HAP-1 (cell line): Measurements from ENCODE around the gene ZNF593OS.

ENCODE experiments used
- DNase-seq, 2 experiments: peaks; one replicate each; pipeline ENCODE4 v3.0.0-alpha.2; 2016 to 2020; ENCODE audit warnings: low spot score in 2 of 2
- H3K27me3 ChIP-seq: fragments of 250-450 bp; sonication (Bioruptor Pico); 2 replicates; pipeline ENCODE4 v1.5.1; 2020; ENCODE audit warnings: low read depth, mild to moderate bottlenecking, moderate library complexity
- H3K36me3 ChIP-seq: fragments of 250-450 bp; sonication (Bioruptor Pico); replicated peaks from 2 replicates; pipeline ENCODE4 v1.5.1; 2020; ENCODE audit warnings: mild to moderate bottlenecking
- H3K4me1 ChIP-seq: fragments of 250-450 bp; sonication (Bioruptor Pico); 2 replicates; pipeline ENCODE4 v1.5.1; 2020; ENCODE audit warnings: mild to moderate bottlenecking
- H3K4me3 ChIP-seq: fragments of 250-450 bp; sonication (Bioruptor Pico); 2 replicates; pipeline ENCODE4 v1.5.1; 2020; ENCODE audit warnings: mild to moderate bottlenecking, moderate library complexity
- H3K9me3 ChIP-seq: fragments of 250-450 bp; sonication (Bioruptor Pico); 2 replicates; pipeline ENCODE4 v1.5.1; 2020; ENCODE audit warnings: mild to moderate bottlenecking, moderate library complexity
- in situ Hi-C: fragments of 300-500 bp; cut with MboI; formaldehyde crosslinking; loops from 3 replicates; pipeline ENCODE4 v1.14.3; 2020; ENCODE audit warnings: low sequenced_read_pairs, inconsistent platforms, mixed read lengths

ZNF593OS gene

DNA sequence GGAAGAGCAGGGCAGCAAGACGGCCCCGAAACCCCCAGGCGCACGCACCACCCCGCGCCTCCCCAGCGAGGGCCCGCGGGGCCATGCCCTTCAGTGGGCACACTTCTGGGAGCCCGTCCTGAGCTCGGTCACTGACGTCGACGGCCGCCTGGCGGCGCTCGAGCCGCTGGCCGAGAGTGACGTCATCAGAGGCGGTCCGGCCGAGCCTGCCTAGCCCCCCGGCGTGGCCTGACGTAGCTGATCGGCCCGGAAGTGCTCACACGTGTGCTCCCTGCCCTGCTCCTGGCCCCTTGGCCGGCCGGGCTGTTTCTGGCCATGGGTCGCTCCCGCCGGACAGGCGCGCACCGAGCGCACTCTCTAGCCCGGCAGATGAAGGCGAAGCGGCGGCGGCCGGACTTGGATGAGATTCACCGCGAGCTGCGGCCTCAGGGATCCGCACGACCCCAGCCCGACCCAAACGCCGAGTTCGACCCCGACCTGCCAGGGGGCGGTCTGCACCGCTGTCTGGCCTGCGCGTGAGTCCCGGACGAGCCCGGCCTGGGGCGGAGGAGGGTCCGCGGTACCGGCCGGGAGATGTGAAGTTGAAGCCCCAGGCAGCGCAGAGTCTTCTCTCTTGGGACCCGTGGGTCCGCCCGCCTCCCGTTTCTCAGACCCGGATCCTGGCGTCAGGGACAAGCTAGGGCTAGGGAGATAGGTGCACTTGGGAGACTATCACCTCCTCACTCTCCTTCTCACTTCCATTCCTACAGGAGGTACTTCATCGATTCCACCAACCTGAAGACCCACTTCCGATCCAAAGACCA lies 1.8 kb downstream of the ZNF593OS start, which contains the start of gene ZNF593:
ZNF593 (plus strand) TSS at position 240 of the 803 bp plus-strand sequence; CDS start at position 316, 76 bp downstream.
- in situ Hi-C loops = no loop called here
- peaks cover 18% of the 10 kb centered on the region for H3K4me1 ChIP-seq
- peak; percentile 86 to 94 for DNase-seq
- H3K4me3 ChIP-seq = peak within 1 kb of the TSS; percentile 98
- no peaks in the 10 kb centered on the region for H3K9me3 ChIP-seq
- peaks cover 16% of the 10 kb centered on the region for H3K36me3 ChIP-seq
- no peaks in the 10 kb centered on the region for H3K27me3 ChIP-seq

- in situ Hi-C loops = no loop called here
- Histone ChIP-seq H3K9me3 (no peaks in the 10 kb centered on the region), H3K4me1 (peaks cover 23% of the 10 kb centered on the region), H3K36me3 (peaks cover 16% of the 10 kb centered on the region), H3K4me3 (peak overlapping the region; percentile 98), H3K27me3 (no peaks in the 10 kb centered on the region)
- DNase-seq = no peak
Measured at GRCh38 chr1:26169198-26169554, 2.5 kb downstream of the ZNF593OS start.

DNA sequence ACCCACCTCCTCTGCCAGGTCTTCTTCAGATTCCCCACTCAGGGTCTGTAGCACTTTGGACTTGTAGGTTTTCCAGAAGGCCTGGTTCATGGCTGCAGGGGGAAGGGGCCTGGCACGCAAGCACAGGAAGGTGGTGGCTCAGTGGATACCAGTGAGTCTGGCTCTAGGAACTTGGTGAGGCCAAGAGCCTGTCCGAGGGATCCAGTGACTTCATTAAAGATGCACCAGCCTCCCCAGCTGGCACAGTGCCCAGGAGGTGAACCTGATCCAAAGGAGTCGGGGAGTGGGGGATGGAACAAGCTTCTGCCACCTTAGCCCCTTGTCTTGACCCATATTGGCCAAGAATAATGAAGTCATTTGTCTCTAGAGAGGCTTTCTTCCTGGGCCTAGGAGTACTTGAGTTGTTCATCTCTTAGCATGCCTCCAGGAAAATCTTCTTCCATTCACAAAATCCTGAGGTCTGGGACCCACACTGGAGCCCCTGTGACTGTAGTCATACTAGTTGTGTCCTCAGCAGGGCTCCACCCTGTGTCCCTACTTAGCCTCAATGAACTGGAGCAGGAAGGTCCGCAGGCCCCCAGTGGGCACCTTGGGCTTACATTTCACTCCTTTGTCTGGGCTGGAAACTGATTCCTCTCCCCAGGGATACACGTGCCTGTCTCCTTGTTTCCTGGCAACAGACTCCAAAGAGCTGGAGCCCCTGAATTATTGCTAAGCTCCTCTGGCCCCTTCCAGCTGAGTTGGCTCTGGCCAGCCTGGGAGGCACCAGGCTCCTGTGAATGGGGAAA lies 3.0 kb downstream of the ZNF593OS start, which contains the start of gene C1orf232:
C1orf232 (minus strand) TSS at position 554 of the 788 bp plus-strand sequence; CDS start at position 90, 464 bp downstream.
- Histone ChIP-seq H3K4me1 (peaks cover 26% of the 10 kb centered on the region), H3K36me3 (peaks cover 16% of the 10 kb centered on the region), H3K4me3 (peak within 1 kb of the TSS; percentile 98), H3K27me3 (no peaks in the 10 kb centered on the region), H3K9me3 (no peaks in the 10 kb centered on the region)
- in situ Hi-C loops = no loop called here
- peak; percentile 29 to 61 for DNase-seq

- in situ Hi-C loops = no loop called here
- Histone ChIP-seq H3K36me3 (peaks cover 16% of the 10 kb centered on the region), H3K9me3 (no peaks in the 10 kb centered on the region), H3K4me3 (no peak overlapping the region), H3K4me1 (peaks cover 29% of the 10 kb centered on the region), H3K27me3 (no peaks in the 10 kb centered on the region)
- no peak for DNase-seq
Measured at GRCh38 chr1:26166719-26167281, 4.8 kb downstream of the ZNF593OS start.

- Histone ChIP-seq H3K9me3 (no peaks in the 10 kb centered on the region), H3K27me3 (no peaks in the 10 kb centered on the region), H3K36me3 (peaks cover 4% of the 10 kb centered on the region; the same call in 1 of the 2 replicates), H3K4me3 (peak overlapping the region; percentile 22; the same call in 1 of the 2 replicates), H3K4me1 (peaks cover 28% of the 10 kb centered on the region)
- no peak for DNase-seq
- in situ Hi-C loops = no loop called here
Measured at GRCh38 chr1:26164861-26165842, 6.5 kb downstream of the ZNF593OS start.

DNA sequence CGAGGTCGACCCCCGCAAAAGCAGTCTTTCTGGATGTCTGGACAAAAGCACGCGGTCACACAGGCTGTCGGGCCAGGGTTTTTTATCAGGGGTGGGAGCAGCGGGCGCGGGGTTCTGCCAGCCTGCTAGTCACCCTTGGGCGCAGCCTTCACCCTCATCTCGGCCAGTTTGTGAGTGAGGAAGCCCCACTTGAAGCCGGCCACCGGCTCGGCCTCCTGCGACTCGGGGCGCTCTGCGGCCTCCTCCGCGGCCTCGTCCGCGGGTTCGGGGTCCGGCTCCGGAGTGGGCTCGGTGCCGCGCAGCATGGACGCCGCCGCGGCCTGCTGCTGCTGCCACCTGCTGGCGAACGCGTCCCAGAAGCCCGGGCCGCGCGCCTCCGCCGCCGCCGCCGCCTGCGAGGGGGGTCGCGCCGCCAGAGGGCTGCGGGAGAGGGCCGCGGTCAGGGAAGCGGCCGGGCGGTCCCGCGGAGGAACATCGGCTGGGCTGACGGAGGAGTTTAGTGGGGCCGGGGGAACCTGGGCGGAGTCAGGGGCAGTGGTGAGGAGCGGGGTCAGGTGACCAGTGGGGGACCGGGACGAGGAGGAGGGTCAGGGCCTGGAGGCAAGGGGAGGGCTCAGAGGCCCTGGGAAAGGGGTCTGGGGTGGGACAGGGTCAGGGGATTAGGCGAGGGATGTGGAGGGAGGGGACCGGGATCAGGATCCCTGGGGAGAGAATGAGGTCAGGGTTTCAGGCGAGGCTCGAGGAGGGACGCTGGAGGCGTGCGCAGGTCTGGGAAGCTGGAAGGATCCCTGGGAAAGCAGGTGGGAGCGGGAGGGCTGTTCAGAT lies 7.4 kb downstream of the ZNF593OS start:
- peak; percentile 28 to 71 for DNase-seq
- Histone ChIP-seq H3K9me3 (no peaks in the 10 kb centered on the region), H3K27me3 (no peaks in the 10 kb centered on the region), H3K4me3 (peak overlapping the region; percentile 23), H3K36me3 (no peaks in the 10 kb centered on the region), H3K4me1 (peaks cover 25% of the 10 kb centered on the region)
- in situ Hi-C loops = no loop called here

DNA sequence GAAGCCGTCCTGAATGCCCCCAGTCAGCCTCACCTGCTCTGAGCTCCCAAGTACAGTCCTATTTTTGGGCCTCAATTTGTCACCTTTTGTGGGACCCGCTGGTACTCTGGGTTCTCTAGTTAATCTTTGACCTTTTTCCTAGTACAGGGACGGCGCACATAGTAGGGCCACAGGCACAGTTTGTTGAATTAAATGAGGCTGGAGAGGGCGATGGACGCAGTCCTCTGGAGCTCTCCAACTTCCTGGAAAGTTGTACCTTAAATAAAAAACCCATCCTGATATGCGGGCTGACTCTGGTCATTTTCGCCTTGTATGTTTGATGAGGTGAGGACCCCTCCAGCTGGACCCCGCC lies 8.0 kb downstream of the ZNF593OS start:
- H3K4me1 ChIP-seq = peaks cover 19% of the 10 kb centered on the region
- H3K36me3 ChIP-seq = no peaks in the 10 kb centered on the region
- in situ Hi-C loops = no loop called here
- DNase-seq = no peak
- H3K27me3 ChIP-seq = no peaks in the 10 kb centered on the region
- H3K9me3 ChIP-seq = no peaks in the 10 kb centered on the region
- H3K4me3 ChIP-seq = peak overlapping the region; percentile 23

DNA sequence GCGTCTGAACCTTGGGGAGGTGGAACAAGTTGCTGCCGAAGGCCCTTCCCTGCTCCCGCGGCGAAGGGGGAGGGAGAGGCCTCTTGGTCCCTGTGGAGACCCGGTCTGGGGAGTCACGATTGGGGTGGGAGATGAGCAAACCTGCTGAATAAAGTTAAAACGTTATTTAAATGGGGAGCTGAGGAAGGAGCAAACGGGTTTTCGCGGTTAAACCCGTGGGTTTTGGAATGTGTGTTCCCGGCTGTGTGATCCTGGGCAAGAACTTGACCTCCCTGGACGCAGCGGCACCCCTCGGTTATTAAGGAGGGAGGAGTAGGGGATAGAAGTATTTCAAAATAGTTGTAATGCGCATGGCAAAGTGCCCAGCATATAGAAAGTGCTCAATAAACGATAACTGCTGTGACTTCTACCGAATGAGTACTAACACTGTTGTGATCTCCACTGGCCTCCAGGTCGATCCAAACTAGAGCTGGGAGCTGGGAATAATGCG lies 9.4 kb downstream of the ZNF593OS start:
- peak overlapping the region; percentile 27 for H3K4me3 ChIP-seq
- no peaks in the 10 kb centered on the region for H3K9me3 ChIP-seq
- in situ Hi-C loops = no loop called here
- no peak for DNase-seq
- no peaks in the 10 kb centered on the region for H3K36me3 ChIP-seq
- no peaks in the 10 kb centered on the region for H3K27me3 ChIP-seq
- peaks cover 15% of the 10 kb centered on the region for H3K4me1 ChIP-seq

GRCh38 chr1:26161415-26162219 lies 10.0 kb downstream of the ZNF593OS start:
- Histone ChIP-seq H3K27me3 (no peaks in the 10 kb centered on the region), H3K4me3 (peak overlapping the region; percentile 27)
- in situ Hi-C loops = no loop called here

GRCh38 chr1:26160527-26161414 lies 10.9 kb downstream of the ZNF593OS start:
- Histone ChIP-seq H3K4me3 (no peak overlapping the region), H3K9me3 (no peaks in the 10 kb centered on the region), H3K4me1 (peaks cover 18% of the 10 kb centered on the region), H3K27me3 (no peaks in the 10 kb centered on the region), H3K36me3 (no peaks in the 10 kb centered on the region)
- in situ Hi-C loops = no loop called here
- DNase-seq = no peak

More at GRCh38 chr1:26161415-26162219, 10.0 kb downstream of the ZNF593OS start:
- DNase-seq = peak in 1 of 2 experiments; percentile 71
- Histone ChIP-seq H3K4me1 (peaks cover 16% of the 10 kb centered on the region), H3K9me3 (no peaks in the 10 kb centered on the region), H3K36me3 (no peaks in the 10 kb centered on the region)

DNA sequence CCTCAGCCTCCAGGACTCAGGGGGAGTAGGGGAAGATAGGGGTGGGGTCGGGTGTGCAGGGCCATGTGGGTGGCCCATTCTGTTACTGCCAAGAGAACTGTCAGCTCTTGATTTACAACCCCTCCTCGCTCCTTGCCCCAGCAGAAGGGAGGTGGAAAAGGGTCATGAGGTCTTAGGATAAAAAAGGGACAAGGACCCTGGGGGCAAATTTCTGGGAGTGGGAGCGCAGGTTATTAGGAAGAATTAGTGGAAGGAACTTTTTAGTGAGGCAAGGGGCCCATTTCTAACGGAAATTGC lies 11.9 kb downstream of the ZNF593OS start:
- no peak overlapping the region for H3K4me3 ChIP-seq
- H3K36me3 ChIP-seq = no peaks in the 10 kb centered on the region
- DNase-seq = no peak
- peaks cover 23% of the 10 kb centered on the region for H3K4me1 ChIP-seq
- H3K27me3 ChIP-seq = no peaks in the 10 kb centered on the region
- H3K9me3 ChIP-seq = no peaks in the 10 kb centered on the region
- in situ Hi-C loops = loop anchor here (5.0 kb wide), 1 partner anchor 117 kb away; no protein-coding TSS in a partner anchor
